Measurements from ENCODE around the gene TPCN2. TPM values are rescaled to one million over a fixed set of nuclear protein-coding genes. Genes with fewer than 3 reads are reported as not detected.

The TPCN2 gene
- total and polyA plus RNA-seq, 12 donors, result 3.4 to 19.2 (median 7.8) TPM

DNA sequence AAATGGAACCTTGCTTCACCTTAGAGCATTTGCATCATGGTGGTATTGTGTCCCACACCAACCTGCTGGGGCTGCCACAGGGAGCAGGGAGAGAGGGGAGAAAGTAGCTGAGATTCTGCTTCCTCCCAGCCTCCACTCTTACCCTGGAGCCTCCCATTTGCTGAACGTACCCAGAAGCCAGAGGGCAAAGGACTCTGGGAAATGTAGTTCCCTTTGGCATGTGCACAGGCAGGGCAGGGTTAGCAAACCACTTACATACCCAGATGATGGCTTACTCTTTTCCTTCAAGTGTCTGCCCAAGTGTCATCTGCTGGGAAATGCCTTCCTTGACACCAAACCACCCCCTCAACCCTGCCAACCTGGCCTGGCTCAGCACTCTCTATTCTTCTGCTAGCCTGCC is 123.9 kb downstream of the TPCN2 start:
- no peak overlapping the region for H3K27ac ChIP-seq
- no peaks in the 10 kb centered on the region for H3K27me3 ChIP-seq
- H3K9me3 ChIP-seq, result peaks cover 0 to 19% (median 0%) of the 10 kb centered on the region in 11 donors
- H3K36me3 ChIP-seq, result no peaks in the 10 kb centered on the region
- H3K4me3 ChIP-seq, result no peak overlapping the region
- TF ChIP-seq, protein P1, sequence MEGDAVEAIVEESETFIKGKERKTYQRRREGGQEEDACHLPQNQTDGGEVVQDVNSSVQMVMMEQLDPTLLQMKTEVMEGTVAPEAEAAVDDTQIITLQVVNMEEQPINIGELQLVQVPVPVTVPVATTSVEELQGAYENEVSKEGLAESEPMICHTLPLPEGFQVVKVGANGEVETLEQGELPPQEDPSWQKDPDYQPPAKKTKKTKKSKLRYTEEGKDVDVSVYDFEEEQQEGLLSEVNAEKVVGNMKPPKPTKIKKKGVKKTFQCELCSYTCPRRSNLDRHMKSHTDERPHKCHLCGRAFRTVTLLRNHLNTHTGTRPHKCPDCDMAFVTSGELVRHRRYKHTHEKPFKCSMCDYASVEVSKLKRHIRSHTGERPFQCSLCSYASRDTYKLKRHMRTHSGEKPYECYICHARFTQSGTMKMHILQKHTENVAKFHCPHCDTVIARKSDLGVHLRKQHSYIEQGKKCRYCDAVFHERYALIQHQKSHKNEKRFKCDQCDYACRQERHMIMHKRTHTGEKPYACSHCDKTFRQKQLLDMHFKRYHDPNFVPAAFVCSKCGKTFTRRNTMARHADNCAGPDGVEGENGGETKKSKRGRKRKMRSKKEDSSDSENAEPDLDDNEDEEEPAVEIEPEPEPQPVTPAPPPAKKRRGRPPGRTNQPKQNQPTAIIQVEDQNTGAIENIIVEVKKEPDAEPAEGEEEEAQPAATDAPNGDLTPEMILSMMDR (IDR thresholded peaks at IDR 0.05), result no peak
- H3K4me1 ChIP-seq, result no peaks in the 10 kb centered on the region
- DNase-seq (no peak), ATAC-seq (no peak)
- WGBS, 2 donors, result 6 to 10% methylated on average over 1 of the region's 1 CpG
- intact Hi-C loops (cut with DNase I), result no loop called here

DNA sequence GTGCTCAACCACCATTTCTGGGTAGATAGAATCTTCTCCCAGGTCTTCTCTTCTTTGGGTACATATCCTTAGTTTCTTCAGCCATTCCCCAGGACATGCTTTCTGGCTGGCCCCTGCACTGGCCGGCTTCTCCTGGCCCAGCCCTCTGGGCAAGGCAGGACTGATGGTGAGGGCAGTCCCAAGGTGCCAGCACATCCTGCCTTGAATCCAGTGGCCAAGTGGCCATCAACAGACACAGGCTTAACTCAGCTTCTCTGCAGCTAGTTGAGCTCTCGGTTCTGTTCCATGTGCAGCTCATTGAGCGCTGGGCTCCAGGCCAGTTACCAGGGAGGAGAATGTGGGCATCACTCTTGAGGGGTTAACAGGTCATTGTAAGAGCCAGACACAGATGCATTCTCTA is 124.6 kb downstream of the TPCN2 start:
- H3K4me3 ChIP-seq, result no peak overlapping the region
- intact Hi-C loops (cut with DNase I), result no loop called here
- ATAC-seq (no peak), DNase-seq (no peak)
- H3K27me3 ChIP-seq, result no peaks in the 10 kb centered on the region
- TF ChIP-seq, protein P1 (IDR thresholded peaks at IDR 0.05), result no peak
- H3K27ac ChIP-seq, result no peak overlapping the region
- H3K9me3 ChIP-seq, result peaks cover 0 to 19% (median 0%) of the 10 kb centered on the region in 11 donors
- 93 to 98% methylated on average over 3 of the region's 3 CpGs for WGBS, 2 donors
- no peaks in the 10 kb centered on the region for H3K4me1 ChIP-seq
- no peaks in the 10 kb centered on the region for H3K36me3 ChIP-seq

DNA sequence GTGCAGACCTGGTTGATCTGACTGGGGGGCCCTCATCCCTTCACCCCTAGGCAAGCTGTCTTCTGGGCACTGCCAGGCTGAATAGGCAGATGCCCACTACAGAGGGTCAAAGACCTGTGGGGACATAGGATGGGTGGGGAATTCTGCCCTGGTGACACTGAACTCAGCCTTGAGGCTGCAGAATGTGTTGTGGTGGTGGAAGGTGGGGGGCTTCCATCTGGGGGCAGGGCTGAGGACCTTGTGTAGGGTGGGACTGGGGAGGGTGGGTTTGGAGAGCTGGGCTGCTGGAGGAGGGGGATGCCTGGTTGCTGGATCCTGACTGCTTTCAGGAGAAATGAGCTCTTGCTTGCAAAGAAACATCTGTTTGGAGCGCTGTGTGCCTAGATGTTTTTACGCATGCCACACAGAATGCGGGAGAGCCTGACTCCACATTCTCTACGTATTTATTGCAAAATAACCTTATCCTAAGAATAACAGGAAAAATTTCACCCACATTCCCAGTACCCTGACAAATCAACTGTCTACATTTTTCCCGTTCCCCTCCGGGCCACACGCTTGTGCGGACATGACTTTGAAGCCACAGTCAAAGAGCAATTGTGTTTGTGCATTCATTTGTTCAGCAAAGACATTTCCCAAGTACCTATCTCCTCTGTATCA is 125.3 kb downstream of the TPCN2 start:
- Histone ChIP-seq H3K27ac (no peak overlapping the region), H3K27me3 (no peaks in the 10 kb centered on the region), H3K4me3 (no peak overlapping the region), H3K36me3 (no peaks in the 10 kb centered on the region), H3K9me3 (peaks cover 0 to 19% (median 0%) of the 10 kb centered on the region in 11 donors), H3K4me1 (no peaks in the 10 kb centered on the region)
- intact Hi-C loops (cut with DNase I), result no loop called here
- TF ChIP-seq, protein P1 (IDR thresholded peaks at IDR 0.05), result no peak
- ATAC-seq, result no peak
- DNase-seq, result no peak
- 94 to 96% methylated on average over 8 of the region's 8 CpGs for WGBS, 2 donors

DNA sequence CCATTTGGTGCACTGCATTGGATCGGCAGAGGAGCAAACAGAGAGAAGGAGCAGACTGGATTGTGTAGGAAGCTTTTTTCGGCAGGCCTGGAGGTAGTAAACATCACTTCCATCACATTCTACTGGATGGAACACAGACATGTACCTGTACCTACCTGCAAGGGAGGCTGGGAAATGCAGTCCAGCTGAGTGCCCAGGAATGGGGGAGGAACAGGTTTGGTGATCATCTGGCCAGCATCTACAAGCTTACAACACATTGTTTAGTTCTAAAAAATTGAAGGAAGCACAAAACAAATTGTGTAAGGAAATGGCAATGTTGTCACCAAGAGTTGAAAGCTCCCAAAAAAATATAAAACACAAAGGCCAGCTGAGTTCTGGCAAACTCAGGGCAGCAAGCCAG is 126.1 kb downstream of the TPCN2 start:
- TF ChIP-seq, protein P1 (IDR thresholded peaks at IDR 0.05), result no peak
- no peak overlapping the region for H3K4me3 ChIP-seq
- H3K36me3 ChIP-seq, result no peaks in the 10 kb centered on the region
- H3K27ac ChIP-seq, result no peak overlapping the region
- 95% methylated on average over 2 of the region's 2 CpGs for WGBS, 2 donors
- no peak for DNase-seq
- H3K9me3 ChIP-seq, result peaks cover 0 to 18% (median 0%) of the 10 kb centered on the region in 11 donors
- no peak for ATAC-seq
- no peaks in the 10 kb centered on the region for H3K4me1 ChIP-seq
- intact Hi-C loops (cut with DNase I), result no loop called here
- no peaks in the 10 kb centered on the region for H3K27me3 ChIP-seq

Data from heart right ventricle (tissue), 16 donors.